NCI-H1417 (cell line): ENCODE data around the gene ATP8A2.
A peak's percentile ranks its signal among the peaks of the same experiment; 100 is the strongest.

Source experiments
- DNase-seq, 3 experiments: peaks; one replicate each; lab custom pipeline; 2025; lab: John Stamatoyannopoulos, UW

ATP8A2 gene

GRCh38 chr13:25630329-25630900 is 258.6 kb downstream of the ATP8A2 start:
- DNase-seq, result peak in 1 of 3 experiments; percentile 3

- no peak for DNase-seq
Measured at GRCh38 chr13:25632166-25632888, 260.6 kb downstream of the ATP8A2 start.

GRCh38 chr13:25633093-25633492 is 261.3 kb downstream of the ATP8A2 start:
- DNase-seq, result no peak

- DNase-seq, result no peak
Measured at GRCh38 chr13:25645681-25646080, 273.9 kb downstream of the ATP8A2 start.

- DNase-seq, result no peak
Measured at GRCh38 chr13:25649001-25649633, 277.3 kb downstream of the ATP8A2 start.

DNA sequence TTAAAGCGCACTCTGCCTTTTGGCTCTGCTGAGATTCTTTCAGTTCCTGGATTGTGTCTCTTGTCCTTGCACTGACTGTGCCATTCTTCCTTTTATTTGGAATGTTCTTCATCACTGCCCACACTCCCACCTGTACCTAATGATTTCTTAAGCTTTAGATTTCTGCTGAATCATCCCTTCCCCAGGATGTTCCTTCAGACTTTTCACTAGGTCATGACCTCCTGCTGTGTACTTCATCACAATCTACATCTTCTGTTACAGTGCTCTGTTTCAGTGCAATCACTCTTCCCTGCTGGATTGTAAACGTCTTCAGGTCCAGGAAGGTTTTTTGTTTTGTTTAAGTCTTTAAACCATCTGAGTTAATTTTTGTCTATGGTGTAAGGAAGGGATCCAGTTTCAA is 281.0 kb downstream of the ATP8A2 start:
- no peak for DNase-seq

DNA sequence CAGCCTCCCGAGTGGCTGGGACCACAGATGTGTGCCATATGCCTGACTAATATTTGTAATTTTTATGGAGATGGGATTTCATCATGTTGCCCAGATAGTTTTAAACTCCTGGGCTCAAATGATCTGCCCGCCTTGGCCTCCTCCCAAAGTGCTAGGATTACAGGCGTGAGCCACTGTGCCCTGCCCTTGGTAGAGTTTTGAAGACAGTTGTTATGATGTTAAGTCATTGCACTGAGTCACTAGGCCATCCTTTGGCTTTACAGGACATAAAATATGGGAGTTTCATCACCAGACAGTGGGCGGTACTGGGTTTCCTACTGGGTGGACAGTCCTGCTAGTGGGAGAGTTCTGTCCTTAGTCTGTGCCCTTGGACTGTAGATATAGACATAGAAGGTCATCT is 282.5 kb downstream of the ATP8A2 start:
- DNase-seq, result no peak

DNA sequence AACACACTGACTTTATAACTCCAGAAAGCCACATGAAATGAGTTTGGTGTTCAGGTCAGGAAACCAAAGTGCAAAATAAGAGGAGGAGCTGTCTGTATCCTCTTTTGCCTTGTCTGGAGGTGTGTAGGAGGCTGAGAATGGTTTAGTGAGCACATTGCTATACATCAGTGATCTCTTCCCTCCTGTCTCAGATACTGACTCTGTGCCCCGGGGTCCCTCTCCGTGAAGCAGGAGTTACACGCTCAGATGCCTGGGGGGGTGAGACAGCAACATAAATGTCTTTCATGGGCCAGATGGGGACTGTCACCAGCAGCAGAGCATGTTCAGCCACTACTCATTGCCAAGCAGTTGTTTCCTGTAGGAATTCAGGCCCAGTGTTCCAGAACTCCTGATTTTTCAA is 285.4 kb downstream of the ATP8A2 start:
- no peak for DNase-seq

GRCh38 chr13:25659091-25659795 is 287.5 kb downstream of the ATP8A2 start:
- peak in 2 of 3 experiments; percentile 31 to 50 for DNase-seq

GRCh38 chr13:25660996-25661395 is 289.2 kb downstream of the ATP8A2 start:
- DNase-seq, result no peak

GRCh38 chr13:25662516-25662915 is 290.7 kb downstream of the ATP8A2 start:
- peak in 1 of 3 experiments; percentile 2 for DNase-seq

DNA sequence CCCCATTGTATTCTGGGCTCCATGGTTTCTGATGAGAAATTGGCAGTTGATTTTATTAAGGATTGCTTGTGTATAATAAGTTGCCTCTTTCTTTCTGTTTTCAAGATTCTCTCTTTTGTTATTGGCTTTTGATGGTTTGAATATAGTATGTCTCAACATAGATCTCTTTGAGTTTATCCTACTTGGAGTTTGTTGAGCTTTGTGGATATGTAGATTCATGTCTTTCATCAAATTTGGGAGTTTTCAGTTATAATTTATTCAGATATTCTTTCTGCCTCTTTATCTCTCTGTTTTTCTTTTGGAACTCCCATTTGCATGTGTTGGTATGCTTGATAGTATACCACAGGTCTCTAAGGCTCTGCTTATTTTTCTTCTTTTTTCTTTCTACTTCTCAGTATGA is 296.6 kb downstream of the ATP8A2 start:
- no peak for DNase-seq

DNA sequence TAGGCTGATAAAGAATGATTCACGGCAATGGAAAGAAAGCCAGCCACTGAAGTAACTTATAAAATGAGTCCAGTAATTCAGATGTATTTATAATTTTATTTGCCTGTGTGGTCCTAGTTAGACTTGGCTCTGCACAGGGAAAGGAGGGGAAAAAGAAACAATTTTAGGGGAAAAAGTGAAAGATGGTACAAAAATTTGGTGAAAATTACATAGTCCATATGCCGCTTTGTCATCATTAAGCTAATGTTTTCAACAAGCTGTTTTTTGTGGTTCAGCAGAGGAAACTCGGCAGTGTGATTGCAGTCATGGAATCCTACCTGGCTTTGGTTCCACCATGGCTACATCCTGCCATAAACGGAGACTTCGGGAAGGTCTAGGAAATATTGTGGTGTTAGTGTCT is 301.9 kb downstream of the ATP8A2 start:
- DNase-seq, result no peak

- no peak for DNase-seq
Measured at GRCh38 chr13:25674371-25674770, 302.6 kb downstream of the ATP8A2 start.

DNA sequence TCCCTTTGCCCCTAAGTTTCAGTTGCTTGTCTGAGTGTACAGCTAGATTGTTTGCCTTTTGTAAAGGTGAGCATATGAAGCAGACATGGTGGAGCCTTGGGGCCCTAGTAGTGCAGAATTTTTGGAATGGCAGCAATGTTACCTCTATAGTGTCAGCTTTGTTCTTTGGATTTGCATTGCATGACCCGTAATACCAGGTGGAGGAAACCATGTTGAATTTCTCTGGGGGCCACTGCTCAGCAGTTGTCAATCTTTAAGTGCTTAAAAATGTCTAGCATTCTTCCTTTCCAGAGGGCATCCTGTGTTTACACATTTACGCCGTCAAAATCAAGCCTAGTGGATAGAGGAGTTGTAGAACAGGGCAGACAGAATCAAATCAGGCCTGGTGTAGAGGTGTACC is 303.3 kb downstream of the ATP8A2 start:
- no peak for DNase-seq

DNA sequence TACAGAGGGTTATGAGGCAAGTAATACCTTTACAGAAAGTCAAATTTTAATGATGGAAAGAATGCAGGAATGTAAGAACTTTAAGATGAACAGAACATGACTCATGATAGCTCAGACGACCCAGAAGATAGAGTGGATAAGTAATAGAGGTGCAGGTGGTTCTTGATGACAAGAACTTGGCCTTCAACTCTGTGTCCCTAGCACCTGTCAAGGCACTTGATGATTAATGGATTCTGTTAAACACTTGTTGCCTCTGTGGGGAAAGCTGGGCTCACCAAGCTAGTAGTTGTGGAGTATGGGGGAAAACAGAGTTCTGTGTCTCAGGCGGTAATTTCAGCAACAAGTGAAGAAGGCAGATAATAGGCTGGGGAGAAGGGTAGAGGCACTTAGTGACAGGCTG is 306.2 kb downstream of the ATP8A2 start:
- DNase-seq, result peak in 1 of 3 experiments; percentile 15

DNA sequence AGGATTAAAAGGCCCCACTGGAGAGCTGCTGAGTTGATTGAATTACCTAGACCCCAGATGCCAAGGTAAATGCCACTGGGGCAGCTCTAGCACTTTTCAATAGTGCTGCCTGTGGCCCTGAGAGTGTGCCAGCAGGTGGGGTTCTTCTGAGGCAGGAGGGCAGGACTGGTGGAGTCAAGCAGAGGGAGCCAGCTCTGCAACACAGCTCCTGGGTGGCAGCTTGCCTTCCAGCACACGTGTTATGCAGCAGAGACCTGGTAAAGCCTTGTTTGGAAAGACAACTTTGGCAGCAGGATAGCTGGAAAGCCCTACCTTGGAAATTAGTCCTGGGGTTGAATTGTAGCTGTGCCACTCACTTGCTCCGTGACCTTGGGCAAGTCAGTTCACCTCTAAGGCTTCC is 306.6 kb downstream of the ATP8A2 start:
- DNase-seq, result no peak

- no peak for DNase-seq
Measured at GRCh38 chr13:25679159-25679558, 307.4 kb downstream of the ATP8A2 start.

DNA sequence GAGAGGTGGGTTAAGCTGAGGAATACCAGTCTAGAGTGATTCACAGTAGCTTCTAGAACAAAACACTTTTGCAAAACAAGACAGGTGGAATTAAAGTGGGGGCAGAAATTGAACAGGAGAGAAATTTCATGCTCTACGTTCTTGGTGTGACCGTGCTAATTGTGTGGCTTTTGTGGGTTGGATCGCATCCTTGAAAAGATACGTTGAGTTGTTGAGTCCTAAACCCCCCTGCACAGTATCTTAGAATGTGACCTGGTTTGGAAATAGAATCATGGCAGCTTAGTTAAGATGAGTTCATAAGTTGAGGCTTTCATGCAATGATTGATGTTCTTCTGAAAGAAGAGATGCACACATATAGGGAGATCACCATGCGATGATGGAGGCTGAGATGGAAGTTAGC is 308.2 kb downstream of the ATP8A2 start:
- no peak for DNase-seq

- DNase-seq, result no peak
Measured at GRCh38 chr13:25682276-25682675, 310.5 kb downstream of the ATP8A2 start.

DNA sequence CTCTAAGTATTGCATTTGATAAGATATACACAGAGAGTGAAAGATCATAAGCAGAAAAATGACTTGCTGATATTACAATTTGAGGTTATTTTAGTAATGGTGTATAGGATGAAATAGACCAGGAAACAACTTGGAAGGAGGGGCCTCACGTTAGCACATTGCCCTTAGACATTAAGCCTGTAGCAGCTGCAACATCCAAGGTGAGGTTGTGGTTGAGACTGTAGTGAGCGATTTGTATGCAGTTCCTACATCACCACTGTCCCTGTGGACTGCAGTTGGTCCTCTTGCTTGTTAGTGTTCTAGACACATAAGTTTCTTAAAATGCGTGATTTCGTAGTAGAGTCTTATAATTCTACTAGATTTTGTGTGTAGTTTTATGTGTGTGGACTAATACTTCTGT is 311.3 kb downstream of the ATP8A2 start:
- no peak for DNase-seq

DNA sequence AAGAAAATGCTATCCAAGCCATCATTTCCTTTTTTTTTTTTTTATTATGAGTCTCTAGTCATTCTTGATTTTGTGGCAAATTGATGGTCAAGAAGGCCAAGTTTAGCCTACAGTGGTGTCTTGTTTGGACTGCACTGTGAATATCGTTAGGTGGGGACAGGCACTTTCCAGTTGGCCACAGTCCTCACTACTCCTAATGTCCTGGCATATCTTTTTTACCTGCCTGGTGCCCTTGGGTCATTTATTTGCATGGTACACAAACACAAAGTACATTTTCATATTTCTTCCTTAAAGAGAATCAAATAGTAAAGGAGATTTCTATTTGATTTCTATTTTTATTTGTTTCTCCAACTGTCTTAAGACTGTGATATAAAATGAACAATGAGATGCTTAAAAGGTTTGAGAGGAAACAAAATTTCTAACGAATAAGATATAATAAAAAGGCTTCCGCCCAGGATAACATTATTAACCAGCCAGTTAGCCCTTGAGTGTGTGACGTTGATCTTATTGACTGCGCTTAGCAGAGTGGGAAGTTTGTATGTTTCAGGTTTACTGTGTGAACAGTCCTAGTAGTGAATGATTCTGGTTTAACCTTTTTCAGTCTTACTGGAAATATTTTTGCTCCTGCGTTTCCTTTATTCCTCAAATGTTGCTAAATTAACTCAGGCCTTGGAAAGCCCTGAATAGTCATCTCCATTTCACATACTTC is 312.0 kb downstream of the ATP8A2 start:
- no peak for DNase-seq
